T-helper 2 cell treated with Interferon-gamma antibody and Interleukin-4, amounts not matched to agents 5 μg/mL and 100 μg/mL, for 36 hours (primary cell): ENCODE results near the gene RCHY1.

ENCODE experiments used
- DNase-seq: peaks from one replicate; pipeline ENCODE4 v3.0.0; 2021; ENCODE audit warnings: low spot score
- H3K27ac Mint-ChIP-seq: one replicate; pipeline ENCODE4 v1.8.0; 2021; ENCODE audit warnings: mild to moderate bottlenecking, mixed read lengths
- H3K27me3 Mint-ChIP-seq: one replicate; pipeline ENCODE4 v1.8.0; 2021; ENCODE audit warnings: low read depth, mixed read lengths
- H3K36me3 Mint-ChIP-seq: one replicate; pipeline ENCODE4 v1.8.0; 2021; ENCODE audit warnings: low read depth, mixed read lengths
- H3K4me1 Mint-ChIP-seq: one replicate; pipeline ENCODE4 v1.8.0; 2021; ENCODE audit warnings: low read depth, mixed read lengths
- H3K4me3 Mint-ChIP-seq: one replicate; pipeline ENCODE4 v1.8.0; 2022; ENCODE audit warnings: mild to moderate bottlenecking, moderate library complexity, mixed read lengths
- H3K9me3 Mint-ChIP-seq: one replicate; pipeline ENCODE4 v1.8.0; 2021; ENCODE audit warnings: mixed read lengths

The RCHY1 gene

DNA sequence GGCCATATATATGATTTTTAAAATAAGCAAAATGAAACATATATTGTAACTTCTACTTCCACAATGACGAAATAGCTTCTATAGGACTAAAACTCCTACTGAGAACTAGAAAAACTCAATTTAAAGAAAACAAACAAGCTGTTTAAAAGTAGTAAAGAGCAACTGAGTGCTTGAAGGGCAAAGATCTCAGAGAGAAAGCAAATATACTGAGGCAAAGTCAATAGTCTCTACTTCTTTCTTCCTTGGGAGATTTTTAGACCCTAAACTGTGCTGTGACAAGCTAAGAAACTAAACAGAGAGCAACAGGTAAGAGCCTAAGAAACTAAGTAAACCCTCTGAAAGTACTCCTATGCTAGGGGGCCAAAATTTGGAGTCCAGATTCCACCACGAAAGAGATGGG, 8.6 kb downstream of the RCHY1 start:
- no peak for DNase-seq
- Mint-ChIP-seq H3K27ac (no peak overlapping the region), H3K27me3 (no peaks in the 10 kb centered on the region), H3K4me3 (no peak overlapping the region), H3K4me1 (peaks cover 16% of the 10 kb centered on the region), H3K36me3 (peaks cover 58% of the 10 kb centered on the region), H3K9me3 (peaks cover 7% of the 10 kb centered on the region)

DNA sequence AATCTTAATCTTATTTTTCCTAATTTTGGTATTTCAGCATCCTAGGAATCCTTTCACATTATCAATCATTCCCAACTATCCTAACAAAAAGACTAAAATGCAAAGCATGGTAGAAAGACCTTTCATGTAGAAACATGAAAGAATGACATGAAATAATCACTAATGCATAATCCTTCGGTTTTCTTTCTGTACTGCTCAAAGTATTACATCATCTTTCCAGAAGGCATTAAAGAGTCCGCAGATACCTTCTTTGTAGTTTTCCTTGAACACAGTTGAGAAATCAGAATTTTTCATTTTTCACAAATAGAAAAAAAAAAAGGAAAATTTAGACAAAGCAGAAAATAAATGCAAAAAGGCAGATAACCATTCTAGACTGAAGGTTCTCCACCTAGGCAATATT, 11.5 kb downstream of the RCHY1 start:
- Mint-ChIP-seq H3K36me3 (peaks cover 71% of the 10 kb centered on the region), H3K4me3 (no peak overlapping the region), H3K27ac (no peak overlapping the region)

DNA sequence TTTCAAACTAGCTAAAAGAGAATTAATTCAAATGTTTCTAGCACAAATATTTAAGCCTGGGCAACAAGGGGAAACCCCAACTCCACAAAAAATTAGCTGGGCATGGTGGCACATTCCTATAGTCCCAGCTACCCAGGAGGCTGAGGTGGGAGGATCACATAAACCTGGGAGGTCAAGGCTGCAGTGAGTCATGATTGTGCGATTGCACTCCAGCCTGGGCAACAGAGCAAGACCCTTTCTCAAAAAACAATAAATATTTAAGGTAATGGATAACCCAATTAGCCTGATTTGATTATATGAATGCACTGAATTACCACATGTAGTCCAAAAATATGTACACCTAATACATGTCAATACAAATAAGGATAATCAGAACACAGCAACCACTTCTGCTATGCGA, 14.3 kb downstream of the RCHY1 start:
- Mint-ChIP-seq H3K4me1 (peaks cover 18% of the 10 kb centered on the region), H3K4me3 (no peak overlapping the region), H3K27me3 (no peaks in the 10 kb centered on the region), H3K27ac (no peak overlapping the region), H3K36me3 (peaks cover 68% of the 10 kb centered on the region), H3K9me3 (peaks cover 5% of the 10 kb centered on the region)
- no peak for DNase-seq

More for the DNA sequence above, 11.5 kb downstream of the RCHY1 start:
- Mint-ChIP-seq H3K27me3 (no peaks in the 10 kb centered on the region), H3K9me3 (peaks cover 5% of the 10 kb centered on the region), H3K4me1 (peaks cover 11% of the 10 kb centered on the region)
- no peak for DNase-seq

DNA sequence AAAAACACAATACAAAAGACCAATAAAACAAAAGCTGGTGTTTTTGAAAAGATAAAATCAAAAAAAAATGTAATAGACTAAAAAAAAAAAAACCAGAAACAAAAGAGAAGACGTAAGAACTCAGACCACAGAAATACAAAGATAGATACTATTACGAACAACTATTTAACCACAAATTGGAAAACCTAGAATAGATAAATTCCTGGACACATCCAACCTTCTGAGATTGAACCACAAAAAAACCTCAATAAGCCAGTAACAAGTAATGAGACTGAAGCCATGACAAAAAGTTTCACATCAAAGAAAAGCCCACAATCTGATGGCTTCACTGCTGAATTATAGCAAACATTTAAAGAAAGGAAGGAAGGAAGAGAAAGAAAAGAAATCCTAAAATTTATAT, 16.2 kb downstream of the RCHY1 start:
- H3K9me3 Mint-ChIP-seq, result peaks cover 5% of the 10 kb centered on the region
- H3K27ac Mint-ChIP-seq, result no peak overlapping the region

DNA sequence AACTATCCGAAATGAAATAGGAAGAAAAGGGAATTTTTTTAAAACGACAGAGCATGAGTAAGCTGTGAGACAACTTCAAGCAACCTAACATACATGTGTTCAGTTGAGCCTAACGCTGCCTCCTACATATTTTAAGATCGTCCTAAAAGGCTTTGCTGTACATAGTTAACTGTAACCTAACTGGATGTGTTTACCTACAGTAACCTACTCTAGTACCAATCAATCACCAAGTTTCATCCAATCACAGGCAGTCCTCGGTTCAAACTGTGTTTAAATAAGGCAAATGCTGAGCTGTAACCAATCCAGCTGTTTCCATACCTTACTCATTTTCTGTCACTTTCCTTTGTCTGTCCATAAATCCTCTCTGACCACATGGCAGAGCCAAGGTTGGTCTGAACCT, 17.1 kb downstream of the RCHY1 start:
- H3K27ac Mint-ChIP-seq, result no peak overlapping the region
- H3K9me3 Mint-ChIP-seq, result peaks cover 5% of the 10 kb centered on the region
- H3K4me1 Mint-ChIP-seq, result peaks cover 20% of the 10 kb centered on the region
- no peaks in the 10 kb centered on the region for H3K27me3 Mint-ChIP-seq
- H3K4me3 Mint-ChIP-seq, result no peak overlapping the region
- H3K36me3 Mint-ChIP-seq, result peaks cover 63% of the 10 kb centered on the region
- no peak for DNase-seq

More for the DNA sequence above, 16.2 kb downstream of the RCHY1 start:
- DNase-seq, result no peak
- Mint-ChIP-seq H3K4me3 (no peak overlapping the region), H3K27me3 (no peaks in the 10 kb centered on the region), H3K36me3 (peaks cover 66% of the 10 kb centered on the region), H3K4me1 (peaks cover 20% of the 10 kb centered on the region)

DNA sequence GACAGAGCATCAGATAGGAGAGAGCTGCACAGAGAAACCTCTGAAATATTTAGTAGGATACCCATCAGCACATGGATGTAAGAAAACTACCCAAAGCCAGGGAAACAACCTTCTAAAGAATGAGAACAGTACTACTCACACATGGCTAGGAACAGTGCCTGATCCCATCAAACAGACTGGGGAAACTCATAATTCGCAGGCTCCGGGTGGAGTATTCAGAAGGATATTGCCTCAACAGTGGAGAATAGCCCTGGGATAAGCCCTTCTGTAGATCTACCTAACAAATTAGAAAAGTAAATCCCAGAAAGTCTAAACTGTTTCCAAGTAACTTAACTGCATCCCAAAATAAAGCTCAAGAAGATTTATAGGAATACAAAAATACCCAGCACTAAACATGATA, 17.8 kb downstream of the RCHY1 start:
- peaks cover 66% of the 10 kb centered on the region for H3K36me3 Mint-ChIP-seq
- no peak for DNase-seq
- H3K4me3 Mint-ChIP-seq, result no peak overlapping the region
- peaks cover 5% of the 10 kb centered on the region for H3K9me3 Mint-ChIP-seq
- no peak overlapping the region for H3K27ac Mint-ChIP-seq
- no peaks in the 10 kb centered on the region for H3K27me3 Mint-ChIP-seq
- peaks cover 20% of the 10 kb centered on the region for H3K4me1 Mint-ChIP-seq

DNA sequence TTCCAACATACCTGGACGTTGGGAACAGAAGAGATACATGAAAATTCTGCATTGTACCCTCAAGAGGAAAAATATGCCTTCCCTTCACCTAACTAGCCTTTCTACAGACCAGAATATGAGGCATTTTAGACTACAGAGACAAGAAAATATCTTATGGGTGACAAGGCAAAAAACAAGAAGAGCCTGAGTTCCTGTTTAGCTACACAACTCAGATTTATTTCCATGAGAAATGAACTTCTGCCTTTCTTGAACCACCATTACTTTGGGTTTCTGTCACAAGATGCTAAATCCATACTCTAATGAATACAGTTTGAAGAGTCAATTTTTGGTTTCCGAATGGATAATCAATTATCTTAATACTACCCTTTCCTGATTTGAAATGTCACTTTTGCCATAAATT, 18.7 kb downstream of the RCHY1 start:
- peaks cover 5% of the 10 kb centered on the region for H3K9me3 Mint-ChIP-seq
- H3K36me3 Mint-ChIP-seq, result peaks cover 64% of the 10 kb centered on the region
- H3K4me3 Mint-ChIP-seq, result no peak overlapping the region
- no peak for DNase-seq
- no peak overlapping the region for H3K27ac Mint-ChIP-seq
- H3K27me3 Mint-ChIP-seq, result no peaks in the 10 kb centered on the region
- H3K4me1 Mint-ChIP-seq, result peaks cover 21% of the 10 kb centered on the region

DNA sequence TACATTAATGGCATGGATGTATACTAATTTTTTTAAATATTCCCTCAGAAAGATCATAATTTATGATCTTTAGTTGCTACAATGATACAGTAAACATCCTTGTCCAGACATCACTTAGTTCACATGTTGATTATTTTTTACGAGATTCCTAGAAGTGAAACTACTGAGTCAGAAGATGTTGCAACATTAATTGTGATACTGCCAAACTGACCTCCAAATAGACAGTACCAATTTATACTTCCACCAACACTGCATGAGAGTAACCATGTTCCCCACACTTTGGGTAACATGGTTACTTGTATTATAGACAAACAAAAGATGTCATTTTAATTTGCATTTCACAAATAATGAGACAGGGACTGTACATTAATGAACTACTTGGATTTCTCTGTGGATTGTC, 19.6 kb downstream of the RCHY1 start:
- Mint-ChIP-seq H3K27ac (no peak overlapping the region), H3K9me3 (peaks cover 4% of the 10 kb centered on the region), H3K4me1 (peaks cover 21% of the 10 kb centered on the region)

DNA sequence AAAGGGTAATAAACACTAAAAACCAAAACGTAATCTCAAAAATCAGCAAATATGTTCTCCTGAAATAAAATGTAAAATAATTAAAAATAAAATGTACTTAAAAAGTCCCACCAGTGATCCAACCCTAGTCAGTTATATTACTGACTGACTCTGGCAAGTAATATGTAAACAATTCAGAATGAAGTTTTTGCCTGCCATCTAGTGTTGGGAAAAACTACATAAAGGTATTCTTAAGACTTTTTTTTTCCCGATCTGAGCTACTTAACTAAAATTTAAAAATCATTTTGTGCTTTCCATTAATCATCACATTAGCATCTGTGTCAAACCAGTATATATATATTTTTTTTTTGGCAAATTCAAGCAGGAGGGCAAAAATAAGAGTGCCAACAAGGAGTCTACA, 24.0 kb downstream of the RCHY1 start:
- Mint-ChIP-seq H3K27ac (no peak overlapping the region), H3K4me1 (peaks cover 3% of the 10 kb centered on the region), H3K27me3 (no peaks in the 10 kb centered on the region), H3K36me3 (peaks cover 34% of the 10 kb centered on the region), H3K9me3 (no peaks in the 10 kb centered on the region), H3K4me3 (no peak overlapping the region)
- no peak for DNase-seq

More for the DNA sequence above, 19.6 kb downstream of the RCHY1 start:
- no peak for DNase-seq
- Mint-ChIP-seq H3K4me3 (no peak overlapping the region), H3K27me3 (no peaks in the 10 kb centered on the region), H3K36me3 (peaks cover 62% of the 10 kb centered on the region)

DNA sequence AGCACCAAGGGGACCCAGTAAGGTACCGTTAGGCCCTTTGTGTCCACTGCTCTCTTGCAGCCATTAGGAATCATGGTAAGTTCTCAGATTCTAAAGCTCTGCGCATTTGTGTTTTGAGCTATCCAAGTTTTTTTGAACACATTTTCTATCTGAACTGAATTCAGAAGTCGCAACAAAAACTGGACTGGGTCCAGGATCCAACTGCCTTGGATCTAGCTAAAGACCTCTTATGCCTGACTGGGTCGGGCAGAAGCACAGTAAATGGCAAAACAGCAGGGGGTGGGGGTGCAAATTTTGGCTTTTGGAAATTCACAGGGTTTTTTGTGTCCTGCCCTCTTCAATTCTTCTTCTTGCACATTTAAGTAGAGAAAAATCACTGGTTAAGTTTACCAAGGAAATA, 30.0 kb downstream of the RCHY1 start:
- peaks cover 42% of the 10 kb centered on the region for H3K36me3 Mint-ChIP-seq
- no peak for DNase-seq
- H3K9me3 Mint-ChIP-seq, result no peaks in the 10 kb centered on the region
- no peaks in the 10 kb centered on the region for H3K4me1 Mint-ChIP-seq
- H3K27ac Mint-ChIP-seq, result no peak overlapping the region
- no peaks in the 10 kb centered on the region for H3K27me3 Mint-ChIP-seq
- H3K4me3 Mint-ChIP-seq, result no peak overlapping the region

DNA sequence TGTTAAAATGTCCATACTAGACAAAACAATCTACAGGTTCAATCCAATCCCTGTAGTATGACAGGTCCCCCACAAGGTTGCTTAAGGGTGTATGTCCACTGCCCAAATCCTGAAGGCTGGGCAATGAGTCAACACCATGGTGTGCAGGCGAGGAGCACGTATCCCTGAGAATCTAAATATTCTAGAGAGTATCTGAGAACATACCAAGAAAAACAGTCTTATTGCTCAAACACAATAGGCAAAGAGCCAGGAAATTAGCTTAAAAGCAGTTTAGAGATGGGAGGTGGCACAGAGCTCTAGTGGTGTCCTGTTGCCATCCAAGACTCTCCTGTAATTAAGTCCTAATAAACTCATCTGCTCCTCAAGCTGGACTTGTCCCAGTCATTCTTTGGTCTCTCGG, 37.0 kb downstream of the RCHY1 start:
- H3K27ac Mint-ChIP-seq, result no peak overlapping the region
- H3K36me3 Mint-ChIP-seq, result peaks cover 53% of the 10 kb centered on the region
- H3K9me3 Mint-ChIP-seq, result no peaks in the 10 kb centered on the region
- H3K4me1 Mint-ChIP-seq, result no peaks in the 10 kb centered on the region
- no peaks in the 10 kb centered on the region for H3K27me3 Mint-ChIP-seq
- no peak for DNase-seq
- no peak overlapping the region for H3K4me3 Mint-ChIP-seq

DNA sequence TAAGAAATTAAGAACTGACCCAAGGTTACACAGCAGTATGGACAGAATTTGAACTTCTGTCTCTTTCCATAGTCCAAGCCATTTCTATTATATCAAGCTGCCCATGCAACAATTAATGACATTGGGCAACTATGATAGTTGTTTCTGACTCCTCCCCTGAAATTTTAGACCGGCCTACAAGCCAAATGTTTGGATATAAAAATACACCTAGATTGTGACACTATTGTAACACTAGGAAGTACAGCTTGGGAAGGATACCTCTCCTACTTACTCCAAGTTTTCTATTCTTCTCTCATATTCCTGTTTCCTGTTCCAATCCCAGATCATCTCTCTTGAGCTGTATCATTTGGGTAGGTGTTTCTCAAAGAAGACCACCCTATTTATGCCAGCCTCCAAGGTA, 43.5 kb downstream of the RCHY1 start:
- Mint-ChIP-seq H3K27ac (no peak overlapping the region), H3K9me3 (no peaks in the 10 kb centered on the region), H3K36me3 (peaks cover 8% of the 10 kb centered on the region), H3K4me1 (no peaks in the 10 kb centered on the region), H3K4me3 (no peak overlapping the region), H3K27me3 (peaks cover 2% of the 10 kb centered on the region)
- DNase-seq, result no peak

DNA sequence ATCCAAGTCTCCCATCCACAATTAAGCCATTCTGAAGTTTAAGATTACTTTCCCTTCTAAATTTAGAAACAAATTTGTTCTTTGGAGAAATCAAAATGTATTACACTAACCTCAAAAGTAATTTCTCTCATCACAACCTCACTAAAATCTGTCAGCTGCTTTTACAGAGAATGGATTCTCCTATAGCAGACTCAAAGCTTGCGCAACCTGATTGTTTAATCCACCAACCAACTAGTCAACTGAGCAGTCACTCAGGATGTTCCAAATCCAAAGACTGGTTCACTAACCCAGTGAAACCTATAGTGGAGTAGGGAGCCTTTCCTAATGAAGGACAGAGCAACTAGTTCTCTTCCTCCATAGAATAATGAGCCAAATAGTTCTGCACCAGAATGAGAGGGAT, 44.3 kb downstream of the RCHY1 start:
- DNase-seq, result no peak

DNA sequence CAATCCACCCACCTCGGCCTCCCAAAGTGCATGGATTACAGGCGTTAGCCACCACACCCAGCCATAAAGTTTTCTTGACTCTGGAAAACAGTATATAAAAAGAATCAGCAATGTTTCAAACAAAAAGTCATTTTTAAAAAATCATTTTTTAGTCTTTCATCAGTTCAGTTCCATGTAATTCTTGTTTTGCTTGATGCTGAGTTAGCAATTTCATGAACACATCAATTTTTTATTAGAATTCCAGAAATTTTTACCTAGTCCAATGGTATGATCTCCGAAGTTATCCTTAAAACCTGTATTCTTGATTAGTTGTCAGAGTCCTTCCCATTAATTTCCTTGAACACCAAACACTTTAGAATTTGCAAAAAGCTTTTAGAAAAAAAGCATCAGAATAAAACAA, 56.8 kb downstream of the RCHY1 start:
- H3K4me1 Mint-ChIP-seq, result no peaks in the 10 kb centered on the region

More for the DNA sequence above, 44.3 kb downstream of the RCHY1 start:
- Mint-ChIP-seq H3K36me3 (peaks cover 4% of the 10 kb centered on the region), H3K27ac (no peak overlapping the region), H3K4me3 (no peak overlapping the region), H3K9me3 (no peaks in the 10 kb centered on the region), H3K4me1 (no peaks in the 10 kb centered on the region), H3K27me3 (peaks cover 4% of the 10 kb centered on the region)

DNA sequence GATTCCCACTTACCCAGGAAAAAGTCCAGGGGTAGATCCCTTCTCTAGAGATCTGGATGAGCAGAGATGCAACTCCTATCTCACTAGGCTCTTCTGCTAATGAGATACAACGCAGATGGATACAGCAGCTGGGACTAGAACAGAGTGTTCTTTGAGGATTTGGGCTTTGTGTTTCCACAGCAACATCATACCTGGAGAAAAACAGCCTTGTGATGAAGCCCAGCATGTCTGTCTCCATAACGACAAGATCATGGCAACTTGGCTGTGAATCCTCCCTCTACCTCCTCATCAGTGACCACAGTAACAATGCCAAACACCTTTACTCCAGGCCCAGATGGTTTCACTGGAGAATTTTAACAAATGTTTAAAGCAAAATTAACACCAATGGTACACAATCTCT, 80.1 kb downstream of the RCHY1 start:
- no peaks in the 10 kb centered on the region for H3K27me3 Mint-ChIP-seq
- H3K4me1 Mint-ChIP-seq, result no peaks in the 10 kb centered on the region
- no peak overlapping the region for H3K4me3 Mint-ChIP-seq
- no peak for DNase-seq
- H3K36me3 Mint-ChIP-seq, result no peaks in the 10 kb centered on the region
- H3K9me3 Mint-ChIP-seq, result no peaks in the 10 kb centered on the region
- H3K27ac Mint-ChIP-seq, result no peak overlapping the region

More for the DNA sequence above, 56.8 kb downstream of the RCHY1 start:
- H3K9me3 Mint-ChIP-seq, result no peaks in the 10 kb centered on the region
- no peak overlapping the region for H3K27ac Mint-ChIP-seq
- H3K4me3 Mint-ChIP-seq, result no peak overlapping the region
- no peaks in the 10 kb centered on the region for H3K36me3 Mint-ChIP-seq
- no peak for DNase-seq
- H3K27me3 Mint-ChIP-seq, result no peaks in the 10 kb centered on the region
